ENCODE measurements around the gene PMEPA1. TPM values are rescaled to one million over a fixed set of nuclear protein-coding genes. Genes with fewer than 3 reads are reported as not detected.
A peak's percentile ranks its signal among the peaks of the same experiment; 100 is the strongest.

The PMEPA1 gene
- total and polyA plus RNA-seq, 2 donors (not counting 3 experiments of a cell fraction or from before 2014, with no cell fraction given) = 31.6 to 33.2 TPM

GRCh38 chr20:57671662-57672061 lies 38.2 kb downstream of the PMEPA1 start:
- Histone ChIP-seq H3K79me2 (ENCODE audit: control insufficient read depth, insufficient read depth, low read length) (peaks cover 60% of the 10 kb centered on the region), H3K4me3 (replicated peaks in 1 of 3; ENCODE audit: insufficient read depth in 1 of 3, low read depth in 1 of 3, low read length in 3 of 3) (no peak overlapping the region), H3K27ac (ENCODE audit: insufficient read depth, low read depth, low read length) (peak overlapping the region; percentile 0), H3K9me3 (replicated peaks; ENCODE audit: control insufficient read depth, insufficient read depth, low read length) (no peaks in the 10 kb centered on the region), H3K27me3 (ENCODE audit: control insufficient read depth in 2 of 2, insufficient read depth in 2 of 2, low read length in 2 of 2) (no peaks in the 10 kb centered on the region), H3K9me1 (replicated peaks; ENCODE audit: control insufficient read depth, extremely low read depth, insufficient read depth, low read length) (no peaks in the 10 kb centered on the region), H3K4me2 (ENCODE audit: insufficient read depth, low read length) (no peak overlapping the region), H4K20me1 (replicated peaks; ENCODE audit: control insufficient read depth, extremely low read depth, insufficient read depth, low read length) (no peaks in the 10 kb centered on the region), H2AFZ (ENCODE audit: low read depth, low read length) (no peak overlapping the region), H3K4me1 (ENCODE audit: control insufficient read depth, extremely low read depth, insufficient read depth, low read length) (peaks cover 7% of the 10 kb centered on the region), H3K36me3 (ENCODE audit: control insufficient read depth in 2 of 2, extremely low read depth in 1 of 2, insufficient read depth in 2 of 2, low read length in 2 of 2) (no peaks in the 10 kb centered on the region), H3K9ac (replicated peaks; ENCODE audit: extremely low read depth, insufficient read depth, low read length) (no peak overlapping the region)
- DNase-seq (ENCODE audit: low read depth, low spot score) (no peak), FAIRE-seq (peak; percentile 42)
- intact Hi-C loops (cut with micrococcal nuclease) (loop anchor here (1.0 kb wide), 3 partner anchors 27 to 77 kb away; partner anchors contain the start of gene PMEPA1), dilution Hi-C loops (cut with MboI; ENCODE audit: extremely low pct_ligation_motif_present, low sequenced_read_pairs) (no loop called here)
- TF ChIP-seq POLR2AphosphoS5 (IDR thresholded peaks at IDR 0.05; ENCODE audit: insufficient read depth, low read depth, low read length) (no peak), POLR2A (IDR thresholded peaks at IDR 0.05; ENCODE audit: low read depth, low read length) (no peak), FOS (IDR thresholded peaks at IDR 0.05; ENCODE audit: borderline replicate concordance, insufficient read depth, low read length) (no peak), CTCF (IDR thresholded peaks at IDR 0.05; ENCODE audit: extremely low read depth in 1 of 2, insufficient read depth in 1 of 2, low read depth in 1 of 2, low read length in 2 of 2) (no peak), JUN (IDR thresholded peaks at IDR 0.05; ENCODE audit: borderline replicate concordance, insufficient read depth, insufficient read length, low read depth) (no peak), MYC (IDR thresholded peaks at IDR 0.05; ENCODE audit: low read depth, low read length) (no peak), GATA2 (IDR thresholded peaks at IDR 0.05; ENCODE audit: insufficient read depth, insufficient read length, low read depth, low read length) (no peak), MAX (IDR thresholded peaks at IDR 0.05; ENCODE audit: insufficient read depth, insufficient read length) (no peak), EZH2 (IDR thresholded peaks at IDR 0.05; ENCODE audit: borderline replicate concordance, low read depth, low read length, severe bottlenecking) (no peak)
- ChIA-PET POLR2A (no interaction called here), CTCF (interaction anchor here (1.4 kb wide), 1 partner anchor 509 kb away, joined by 3 read pairs; no protein-coding TSS in a partner anchor)
- no TSS peak for BruUV-seq (replicated peaks)

Measured in endothelial cell of umbilical vein (primary cell).